Activated CD4-positive, alpha-beta T cell treated with anti-CD3 and anti-CD28 coated beads for 24 hours (primary cell): Measurements from ENCODE around the gene KRTAP4-12.
"Not testable (repeated sequence)": the region's sequence is repeated elsewhere in the genome, so short reads cannot be mapped to it uniquely, and the experiment has no call there.

ENCODE experiments used
- DNase-seq, 2 donors: peaks; one replicate each; pipeline ENCODE4 v3.0.0-alpha.2; 2020; ENCODE audit warnings: low read depth in 2 of 2

KRTAP4-12 gene

DNA sequence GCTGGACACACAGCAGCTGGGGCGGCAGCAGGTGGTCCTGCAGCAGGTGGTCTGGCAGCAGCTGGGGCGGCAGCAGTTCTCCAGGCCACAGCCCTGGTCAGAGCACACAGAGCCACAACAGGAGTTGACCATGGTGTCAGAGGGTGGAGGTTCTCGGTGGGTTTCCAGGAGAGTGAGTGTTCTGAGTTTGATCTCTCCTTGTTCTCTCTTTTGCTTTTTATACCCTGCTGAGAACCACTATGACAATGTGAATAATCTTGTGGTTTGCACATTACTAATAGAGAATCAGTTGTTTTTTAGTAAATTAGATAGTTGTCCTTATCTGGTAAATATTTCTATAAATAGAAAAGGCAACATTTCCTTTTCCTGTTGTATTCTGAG, at the start of gene KRTAP4-12:
TSS of gene KRTAP4-12 (minus strand) at position 192 of the 381 bp plus-strand sequence. CDS start at position 132, 60 bp downstream.
- not testable (repeated sequence) for DNase-seq

DNA sequence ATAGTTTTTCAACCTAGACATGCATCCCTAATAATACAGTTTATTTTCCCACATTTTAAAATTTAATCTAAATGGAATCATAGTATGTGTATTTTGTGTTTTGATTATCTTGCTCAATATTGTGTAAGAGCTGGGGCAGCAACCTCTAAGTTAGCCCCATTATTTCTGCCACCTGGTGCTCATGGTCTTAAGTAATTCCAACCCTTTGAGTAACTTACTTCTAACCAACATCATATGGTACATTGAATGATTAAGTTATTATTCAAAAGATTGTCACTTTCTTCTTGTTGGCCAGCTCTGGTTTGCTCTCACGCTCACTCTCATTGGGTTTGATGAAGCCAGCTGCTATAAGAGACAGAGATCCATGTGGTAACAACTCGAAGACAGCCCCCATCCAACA, 47.9 kb upstream of the KRTAP4-12 start:
- no peak for DNase-seq

DNA sequence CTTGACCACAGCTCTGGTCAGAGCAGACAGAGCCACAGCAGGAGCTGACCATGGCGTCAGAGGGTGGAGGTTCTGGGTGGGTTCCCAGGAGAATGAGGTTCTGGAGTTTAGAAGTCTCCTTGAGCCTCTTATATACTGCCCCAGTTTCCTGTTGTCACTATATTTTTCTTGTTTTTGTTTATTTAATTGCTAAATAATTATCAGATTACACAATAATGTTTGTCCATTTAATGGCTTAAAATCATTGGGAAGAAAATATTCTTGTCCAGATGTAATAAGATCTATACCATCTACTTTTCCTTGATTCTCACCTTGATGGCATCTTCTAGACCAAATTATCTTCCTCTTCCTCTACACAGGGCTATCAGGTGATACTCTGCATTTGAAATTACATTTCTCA, 44.1 kb upstream of the KRTAP4-12 start, which contains the start of gene KRTAP4-3:
TSS of gene KRTAP4-3 (minus strand) at position 101 of the 400 bp plus-strand sequence. CDS start at position 52, 49 bp downstream.
- no peak for DNase-seq

DNA sequence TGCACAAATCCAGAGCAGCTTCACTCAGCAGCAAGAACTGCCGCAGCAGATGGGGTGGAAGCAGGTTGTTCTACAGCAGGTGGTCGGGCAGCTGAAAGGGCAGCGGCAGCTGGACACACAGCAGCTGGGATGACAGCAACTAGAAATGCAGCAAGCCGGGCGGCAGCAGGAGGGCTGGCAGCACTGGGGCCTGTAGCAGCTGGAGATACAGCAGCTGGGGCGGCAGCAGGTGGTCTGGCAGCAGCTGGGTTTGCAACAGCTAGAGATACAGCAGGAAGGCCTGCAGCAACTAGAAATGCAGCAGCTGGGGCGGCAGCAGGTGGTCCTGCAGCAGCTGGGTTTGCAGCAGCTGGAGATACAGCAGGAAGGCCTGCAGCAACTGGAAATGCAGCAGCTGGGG, 43.6 kb upstream of the KRTAP4-12 start:
- no peak for DNase-seq

DNA sequence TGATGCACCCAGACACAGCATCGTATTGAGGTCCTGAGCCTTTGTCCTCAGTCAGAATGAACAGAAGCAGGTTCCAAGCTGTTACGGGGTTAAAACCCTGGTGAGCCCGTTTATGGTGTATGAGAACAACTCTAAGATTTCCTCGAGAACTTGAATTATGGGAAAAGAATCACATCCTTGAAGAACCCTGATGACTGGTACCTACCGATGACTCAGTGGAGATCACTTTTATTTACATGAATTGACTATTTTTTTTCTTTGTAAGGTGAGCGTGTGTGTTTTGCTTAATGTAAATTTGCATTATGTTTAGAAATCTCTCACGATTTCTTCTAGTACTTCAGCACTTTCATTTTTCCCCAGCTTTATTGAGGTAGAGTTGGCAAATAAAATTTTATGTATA, 39.8 kb upstream of the KRTAP4-12 start:
- DNase-seq, result no peak

DNA sequence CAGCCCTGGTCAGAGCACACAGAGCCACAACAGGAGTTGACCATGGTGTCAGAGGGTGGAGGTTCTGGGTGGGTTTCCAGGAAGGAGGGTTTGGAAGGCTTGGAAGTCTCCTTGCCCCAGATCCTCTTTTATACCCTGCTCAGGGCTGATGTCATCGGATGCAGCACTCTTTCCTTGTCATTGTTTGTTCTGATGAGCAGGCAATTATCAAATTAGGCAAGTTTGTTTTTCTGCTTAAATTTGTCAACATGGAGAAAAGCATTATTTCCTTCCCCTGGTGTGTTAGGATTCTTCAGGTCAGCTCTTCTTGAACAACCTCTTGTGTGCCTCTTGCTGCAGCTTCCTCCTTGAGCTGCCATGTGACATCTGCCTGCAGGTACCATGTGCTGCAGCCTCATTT, 36.7 kb upstream of the KRTAP4-12 start, which contains the start of gene KRTAP4-4:
TSS of gene KRTAP4-4 (minus strand) at position 101 of the 400 bp plus-strand sequence. CDS start at position 44, 57 bp downstream.
- no peak for DNase-seq

DNA sequence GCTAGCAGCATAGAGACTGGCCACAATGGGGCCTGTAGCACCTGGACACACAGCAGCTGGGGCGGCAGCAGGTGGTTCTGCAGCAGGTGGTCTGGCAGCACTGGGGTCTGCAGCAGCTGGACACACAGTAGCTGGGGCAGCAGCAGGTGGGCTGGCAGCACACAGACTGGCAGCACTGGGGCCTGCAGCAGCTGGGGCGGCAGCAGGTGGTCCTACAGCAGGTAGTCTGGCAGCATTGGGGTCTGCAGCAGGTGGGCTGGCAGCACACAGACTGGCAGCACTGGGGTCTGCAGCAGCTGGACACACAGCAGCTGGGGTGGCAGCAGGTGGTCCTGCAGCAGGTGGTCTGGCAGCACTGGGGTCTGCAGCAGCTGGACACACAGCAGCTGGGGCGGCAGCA, 36.2 kb upstream of the KRTAP4-12 start:
- not testable (repeated sequence) for DNase-seq

DNA sequence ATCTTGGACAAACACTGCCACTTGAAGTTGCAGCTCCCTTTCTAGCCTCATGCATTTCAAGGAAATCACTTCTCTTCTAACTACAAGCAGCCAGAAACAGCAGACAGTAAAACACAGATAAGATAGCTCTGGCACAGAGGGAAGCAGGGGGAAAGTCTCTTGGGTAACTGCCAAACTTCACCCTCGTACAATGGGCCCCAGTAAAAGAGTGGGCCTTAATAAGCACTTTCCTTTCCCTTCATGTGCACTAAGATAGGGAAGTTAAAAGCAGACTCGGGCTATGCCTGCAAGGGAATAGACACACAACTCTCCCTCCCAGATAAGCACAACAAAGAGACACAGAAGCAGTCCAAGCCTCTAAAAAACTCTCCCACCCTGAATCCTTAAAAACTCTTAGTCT, 29.9 kb upstream of the KRTAP4-12 start:
- no peak for DNase-seq

DNA sequence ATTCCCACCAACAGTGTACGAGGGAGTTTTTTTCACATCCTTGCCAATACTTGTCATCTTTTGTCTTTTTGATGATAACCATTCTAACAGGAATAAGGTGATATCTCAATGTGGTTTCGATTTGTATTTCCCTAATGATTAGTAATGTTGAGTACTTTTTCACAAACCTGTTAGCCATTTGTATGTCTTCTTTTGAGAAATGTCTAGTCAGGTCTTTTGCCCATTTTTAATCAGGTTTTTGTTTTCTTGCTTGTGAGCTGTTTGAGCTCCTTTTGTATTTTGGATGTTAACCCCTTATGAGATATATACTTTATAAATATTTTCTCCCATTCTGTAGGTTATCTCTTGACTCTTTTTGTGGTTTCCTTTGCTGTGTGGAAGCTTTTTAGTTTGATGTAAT, 27.5 kb upstream of the KRTAP4-12 start:
- no peak for DNase-seq

DNA sequence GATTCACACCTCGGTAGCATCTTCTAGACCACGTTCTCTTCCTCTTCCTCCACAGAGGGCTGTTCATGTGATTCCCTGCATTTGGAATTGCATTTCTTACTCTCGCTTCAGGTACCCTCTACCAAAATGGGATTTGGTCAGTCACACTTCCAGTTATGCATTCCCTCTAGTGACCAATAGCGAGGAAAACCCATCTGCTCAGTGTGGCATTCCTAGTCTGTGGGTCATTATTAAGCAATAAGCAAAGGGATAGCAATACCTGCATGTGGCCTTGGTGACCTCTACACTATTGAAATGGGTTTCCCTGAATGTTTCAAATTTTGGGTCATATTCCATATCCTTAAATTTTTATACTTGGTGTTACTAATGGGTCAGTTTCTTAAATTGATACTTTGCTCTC, 26.0 kb upstream of the KRTAP4-12 start:
- DNase-seq, result no peak

DNA sequence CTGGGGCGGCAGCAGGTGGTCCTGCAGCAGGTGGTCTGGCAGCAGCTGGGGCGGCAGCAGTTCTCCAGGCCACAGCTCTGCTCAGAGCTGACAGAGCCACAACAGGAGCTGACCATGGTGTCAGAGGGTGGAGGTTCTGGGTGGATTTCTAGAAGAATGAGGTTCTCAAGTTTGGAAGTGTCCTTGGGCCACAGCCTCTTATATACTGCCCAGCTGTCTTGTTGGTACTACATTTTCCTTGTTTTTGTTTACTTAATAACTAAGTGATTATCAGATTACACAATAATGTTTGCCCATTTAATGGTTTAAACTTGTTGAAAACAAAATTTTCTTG, 25.6 kb upstream of the KRTAP4-12 start, which contains the start of gene KRTAP4-5:
TSS of gene KRTAP4-5 (minus strand) at position 174 of the 334 bp plus-strand sequence. CDS start at position 116, 58 bp downstream.
- no peak for DNase-seq

DNA sequence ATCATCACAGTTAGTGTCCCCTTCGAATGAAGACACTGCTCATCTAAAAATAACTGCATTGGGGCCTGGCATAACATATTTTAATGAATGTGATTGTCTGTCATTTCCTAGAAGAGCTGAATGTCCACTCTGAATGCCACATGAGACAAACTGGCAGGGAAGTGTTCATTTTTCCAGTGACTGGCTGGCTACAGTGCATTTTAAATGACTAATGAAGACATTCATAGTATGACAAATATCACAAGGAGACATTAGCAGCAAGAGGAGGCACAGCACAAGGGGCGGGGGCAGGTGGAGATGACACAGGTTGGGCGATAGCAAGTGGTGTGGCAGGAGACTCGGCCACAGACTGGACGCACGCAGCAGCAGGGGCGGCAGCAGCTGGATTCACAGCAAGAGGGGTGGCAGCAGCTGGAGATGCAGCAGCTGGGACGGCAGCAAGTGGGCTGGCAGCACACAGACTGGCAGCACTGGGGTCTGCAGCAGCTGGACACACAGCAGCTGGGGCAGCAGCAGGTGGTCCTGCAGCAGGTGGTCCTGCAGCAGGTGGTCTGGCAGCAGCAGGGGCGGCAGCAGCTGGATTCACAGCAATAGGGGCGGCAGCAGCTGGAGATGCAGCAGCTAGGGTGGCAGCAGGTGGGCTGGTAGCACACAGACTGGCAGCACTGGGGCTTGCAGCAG, 25.1 kb upstream of the KRTAP4-12 start:
- DNase-seq, result not testable (repeated sequence)

DNA sequence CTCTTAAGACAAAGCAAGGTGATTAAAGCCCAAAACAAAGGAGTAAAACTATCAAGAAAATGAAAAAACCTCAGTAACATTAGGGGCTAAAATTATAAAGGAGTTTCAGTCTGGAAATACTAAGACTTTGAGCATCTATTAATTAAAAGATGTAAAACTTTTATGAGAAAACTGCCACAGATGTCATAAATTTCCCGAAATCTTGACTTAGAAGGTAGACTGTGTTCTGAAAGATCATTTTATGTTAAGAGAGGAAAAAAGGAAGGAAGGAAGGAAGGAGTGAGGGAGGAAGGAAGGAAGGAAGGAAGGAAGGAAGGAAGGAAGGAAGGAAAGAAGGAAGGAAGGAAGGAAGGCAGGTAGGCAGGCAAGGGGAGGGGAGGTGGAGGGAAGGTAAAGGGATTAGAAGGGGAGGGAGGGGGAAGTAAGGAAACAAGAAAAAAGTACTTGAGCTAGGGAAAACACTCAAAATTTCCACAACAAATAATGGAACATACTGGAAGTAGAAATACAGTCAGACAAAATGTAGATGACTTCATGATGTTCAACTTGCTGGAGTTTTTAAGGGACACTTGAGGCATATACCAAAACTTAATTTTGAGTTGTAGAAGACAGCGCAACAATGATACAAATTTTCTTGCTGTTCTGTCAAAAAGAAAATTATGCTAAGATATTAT, 23.7 kb upstream of the KRTAP4-12 start:
- no peak for DNase-seq

DNA sequence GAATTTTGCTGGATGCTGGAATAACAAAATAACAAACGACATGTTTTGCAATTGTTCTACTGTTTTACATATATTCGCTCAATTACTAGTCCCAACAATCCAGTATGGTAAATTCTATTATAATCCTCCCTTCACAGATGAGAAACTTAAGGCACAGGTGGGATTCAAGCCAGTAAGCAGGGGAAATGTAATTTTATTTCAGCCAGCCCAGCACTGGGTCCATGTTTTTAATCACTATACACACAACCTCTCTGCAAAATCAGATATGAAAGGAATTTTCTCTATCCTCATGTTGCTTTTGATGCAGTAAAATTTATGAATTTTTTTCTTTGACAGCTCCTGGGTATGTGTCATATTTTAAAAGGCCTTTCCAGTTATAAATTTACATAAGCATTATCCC, 21.3 kb upstream of the KRTAP4-12 start:
- no peak for DNase-seq

DNA sequence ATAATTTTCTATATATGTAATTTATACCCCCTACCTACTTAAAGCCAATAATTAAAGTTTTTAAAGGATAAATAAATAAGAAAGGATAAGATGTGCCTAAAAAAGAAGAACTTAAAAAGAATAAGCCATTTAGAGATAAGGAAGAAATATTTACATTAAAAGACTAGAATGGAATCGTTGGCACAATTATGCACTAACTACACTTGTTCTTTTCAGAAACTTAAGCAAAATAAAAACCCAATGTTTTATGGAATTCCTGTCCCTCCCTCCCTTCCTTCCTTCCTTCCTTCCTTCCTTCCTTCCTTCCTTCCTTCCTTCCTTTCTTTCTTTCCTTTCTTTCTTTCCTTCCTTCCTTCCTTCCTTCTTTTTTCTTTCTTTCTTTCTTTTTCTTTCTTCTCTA, 20.9 kb upstream of the KRTAP4-12 start:
- DNase-seq, result no peak

DNA sequence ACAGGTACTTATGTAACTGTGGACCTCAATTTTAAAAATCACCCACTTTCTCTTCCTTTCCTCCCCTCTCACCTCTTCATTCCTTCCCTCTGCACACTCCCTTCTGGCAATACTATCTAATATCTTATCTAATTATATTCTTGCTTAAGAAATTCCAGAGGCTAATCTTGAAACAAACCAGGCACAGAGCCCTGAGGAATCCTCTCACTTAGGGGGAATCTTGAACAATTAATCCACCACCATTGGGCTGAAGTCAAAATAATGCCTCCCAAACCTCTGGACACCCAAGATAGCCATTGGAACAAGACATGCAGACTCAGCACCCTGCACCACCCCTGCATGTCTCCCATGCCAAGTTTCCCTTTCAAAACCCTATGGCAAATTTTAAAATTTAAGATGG, 17.4 kb upstream of the KRTAP4-12 start:
- DNase-seq, result no peak

DNA sequence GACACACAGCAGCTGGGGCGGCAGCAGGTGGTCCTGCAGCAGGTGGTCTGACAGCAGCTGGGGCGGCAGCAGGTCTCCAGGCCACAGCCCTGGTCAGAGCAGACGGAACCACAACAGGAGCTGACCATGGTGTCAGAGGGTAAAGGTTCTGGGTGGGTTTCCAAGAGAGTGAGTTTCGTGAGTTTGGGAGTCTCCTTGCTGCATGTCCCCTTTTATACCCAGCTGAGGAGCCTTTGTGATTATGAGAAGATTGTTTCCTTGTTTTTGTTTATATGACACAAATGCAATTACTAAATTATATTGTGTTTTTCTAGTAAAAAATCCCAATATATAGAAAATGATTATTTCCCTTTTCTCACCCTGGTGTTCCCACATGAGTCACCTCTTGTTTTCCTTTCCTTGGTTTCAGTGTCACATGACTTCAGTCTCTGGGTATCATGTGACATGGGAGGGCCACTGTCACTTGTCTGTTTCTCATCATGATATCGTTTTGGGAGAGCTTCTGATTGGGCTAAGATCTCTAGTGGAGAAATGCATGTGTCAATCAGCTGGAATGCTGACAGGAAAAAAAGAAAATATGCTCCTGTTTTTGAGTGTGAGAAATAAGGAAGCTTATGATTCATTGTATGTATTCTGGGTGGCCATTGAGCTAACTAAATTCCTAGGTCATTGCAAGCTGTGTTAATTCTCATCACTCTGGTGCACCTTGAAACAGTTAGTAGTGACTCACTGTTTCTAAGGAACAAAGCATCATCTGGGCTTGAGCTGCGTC, 16.6 kb upstream of the KRTAP4-12 start, which contains the start of gene KRTAP4-6:
TSS of gene KRTAP4-6 (minus strand) at position 185 of the 772 bp plus-strand sequence. CDS start at position 128, 57 bp downstream.
- DNase-seq, result no peak

DNA sequence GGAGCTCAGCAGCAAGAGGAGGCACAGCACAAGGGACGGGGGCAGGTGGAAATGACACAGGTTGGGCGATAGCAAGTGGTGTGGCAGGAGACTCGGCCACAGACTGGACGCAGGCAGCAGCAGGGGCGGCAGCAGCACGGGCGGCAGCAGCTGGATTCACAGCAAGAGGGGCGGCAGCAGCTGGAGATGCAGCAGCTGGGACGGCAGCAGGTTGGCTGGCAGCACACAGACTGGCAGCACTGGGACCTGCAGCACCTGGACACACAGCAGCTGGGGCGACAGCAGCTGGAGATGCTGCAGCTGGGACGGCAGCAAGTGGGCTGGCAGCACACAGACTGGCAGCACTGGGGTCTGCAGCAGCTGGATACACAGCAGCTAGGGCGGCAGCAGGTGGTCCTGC, 15.9 kb upstream of the KRTAP4-12 start:
- DNase-seq, result not testable (repeated sequence)

DNA sequence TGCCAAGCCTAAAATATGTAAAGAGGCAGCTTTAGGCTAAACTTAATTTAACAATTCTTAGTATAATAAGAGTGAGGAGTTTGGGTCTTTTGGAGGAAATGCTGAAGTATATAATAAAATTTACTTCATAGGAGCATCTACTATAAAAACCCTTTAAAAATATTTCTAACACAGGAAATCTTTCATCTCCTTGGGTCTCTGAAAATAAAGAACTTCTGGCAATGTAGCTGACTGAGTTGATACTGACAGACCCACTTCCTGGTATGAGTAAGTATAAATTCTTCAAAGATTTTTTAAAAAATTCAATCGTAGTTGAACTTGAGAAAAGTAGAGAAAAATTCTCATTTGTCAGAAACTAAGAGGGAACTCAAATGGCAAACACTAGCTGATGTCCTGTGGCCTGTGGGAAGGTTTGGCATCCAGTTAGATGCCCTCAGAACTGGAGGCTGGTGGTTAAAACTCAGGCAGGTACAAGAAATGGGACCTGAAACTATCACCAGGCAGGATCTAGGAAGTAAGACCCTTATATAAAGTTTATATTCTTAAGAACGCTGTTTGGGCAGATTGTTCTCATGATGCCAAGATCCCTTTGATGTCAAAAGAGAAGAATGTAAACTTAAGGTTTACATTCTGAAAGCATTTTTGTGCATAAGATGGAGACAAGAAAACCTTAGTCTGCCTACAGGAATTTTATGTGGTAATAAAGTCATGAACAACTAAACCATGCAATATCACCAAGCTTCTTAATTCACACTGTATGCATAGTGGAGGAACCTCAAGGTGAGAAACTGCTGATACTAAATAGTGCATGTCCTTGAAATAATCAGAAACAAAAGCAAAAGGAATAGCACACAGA, 10.1 kb upstream of the KRTAP4-12 start:
- DNase-seq, result no peak

DNA sequence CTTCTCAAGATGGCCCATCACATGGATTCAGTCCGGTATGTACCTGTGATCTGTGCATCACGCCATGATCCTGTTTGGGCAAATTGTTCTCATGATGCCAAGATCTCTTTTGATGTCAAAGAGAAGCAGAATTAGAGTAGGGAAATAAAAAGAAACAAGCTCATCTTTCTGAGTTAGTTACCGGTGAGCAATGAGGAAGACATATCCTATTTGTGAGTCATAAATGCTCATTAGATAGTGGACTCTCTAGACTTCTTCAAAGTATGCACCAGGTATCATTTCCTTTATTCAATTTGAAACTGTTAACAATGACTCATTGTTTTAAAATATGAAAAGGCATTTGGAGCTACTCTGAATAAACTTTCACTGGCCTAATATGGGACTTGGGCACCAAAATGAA, 8.0 kb upstream of the KRTAP4-12 start:
- no peak for DNase-seq

DNA sequence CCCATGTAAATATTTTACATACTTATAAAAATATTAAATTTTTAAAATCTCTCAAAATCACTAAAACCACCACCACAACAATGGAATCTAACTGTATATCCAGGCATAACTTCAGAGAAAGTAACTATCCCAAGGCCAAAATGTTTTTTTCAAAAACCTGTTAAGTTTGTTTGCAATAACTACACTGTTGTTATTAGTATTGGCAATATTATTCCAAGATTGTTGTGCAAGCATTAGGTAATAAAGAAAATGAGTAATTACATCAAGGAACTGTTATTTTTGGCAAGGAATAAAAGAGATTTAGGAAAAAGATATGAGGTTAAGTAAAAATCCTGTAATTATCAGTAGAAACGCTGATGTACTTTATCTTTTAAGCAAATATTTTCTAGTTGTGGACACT, 3.4 kb upstream of the KRTAP4-12 start:
- no peak for DNase-seq
